KMS-11 (cell line): Measurements from ENCODE around the gene NT5C3B.

Source experiments
- H2AFZ ChIP-seq: fragments of 200-600 bp; sonication (generic); 2 replicates; pipeline ENCODE4 v1.6.1; 2016; ENCODE audit warnings: antibody characterized with exemption, mixed run types, low read depth
- H3K27ac ChIP-seq: fragments of 200-600 bp; sonication (generic); 2 replicates; pipeline ENCODE4 v1.6.1; 2016; ENCODE audit warnings: mild to moderate bottlenecking, mixed run types
- H3K27me3 ChIP-seq: fragments of 200-600 bp; sonication (generic); 2 replicates; pipeline ENCODE4 v1.6.1; 2017; ENCODE audit warnings: mild to moderate bottlenecking, low read depth, mixed run types, moderate library complexity; ENCODE audit not compliant: insufficient read depth
- H3K36me3 ChIP-seq: fragments of 200-600 bp; sonication (generic); 2 replicates; pipeline ENCODE4 v1.6.1; 2017; ENCODE audit warnings: mild to moderate bottlenecking, mixed run types; ENCODE audit not compliant: insufficient read depth
- H3K4me1 ChIP-seq: fragments of 200-600 bp; sonication (generic); 2 replicates; pipeline ENCODE4 v1.6.1; 2016; ENCODE audit warnings: mild to moderate bottlenecking, low read depth, mixed run types; ENCODE audit not compliant: poor library complexity, severe bottlenecking
- H3K4me2 ChIP-seq: fragments of 200-600 bp; sonication (generic); 2 replicates; pipeline ENCODE4 v1.7.0; 2016; ENCODE audit warnings: mild to moderate bottlenecking, mixed run types
- H3K4me3 ChIP-seq: fragments of 200-600 bp; sonication (generic); IDR thresholded peaks from 2 replicates; pipeline ENCODE4 v1.6.1; 2017; ENCODE audit warnings: low read depth, low read length, mixed read lengths; ENCODE audit not compliant: insufficient read depth
- H3K79me2 ChIP-seq: fragments of 200-600 bp; sonication (generic); 2 replicates; pipeline ENCODE4 v1.6.1; 2016; ENCODE audit warnings: low read depth, mixed run types; ENCODE audit not compliant: insufficient read depth
- H3K9ac ChIP-seq: fragments of 200-600 bp; sonication (generic); 2 replicates; pipeline ENCODE4 v1.6.1; 2016; ENCODE audit warnings: mild to moderate bottlenecking, mixed run types
- H4K20me1 ChIP-seq: fragments of 200-600 bp; sonication (generic); 2 replicates; pipeline ENCODE4 v1.6.1; 2016; ENCODE audit warnings: mild to moderate bottlenecking, mixed run types; ENCODE audit not compliant: insufficient read depth
- TF ChIP-seq, protein P1 (sequence below): fragments of 200-600 bp; sonication (generic); conservative IDR thresholded peaks from 2 replicates; pipeline ENCODE4 v1.6.1; 2017; ENCODE audit warnings: low read depth, mild to moderate bottlenecking, antibody characterized with exemption, low read length, moderate library complexity, mixed read lengths

The NT5C3B gene

DNA sequence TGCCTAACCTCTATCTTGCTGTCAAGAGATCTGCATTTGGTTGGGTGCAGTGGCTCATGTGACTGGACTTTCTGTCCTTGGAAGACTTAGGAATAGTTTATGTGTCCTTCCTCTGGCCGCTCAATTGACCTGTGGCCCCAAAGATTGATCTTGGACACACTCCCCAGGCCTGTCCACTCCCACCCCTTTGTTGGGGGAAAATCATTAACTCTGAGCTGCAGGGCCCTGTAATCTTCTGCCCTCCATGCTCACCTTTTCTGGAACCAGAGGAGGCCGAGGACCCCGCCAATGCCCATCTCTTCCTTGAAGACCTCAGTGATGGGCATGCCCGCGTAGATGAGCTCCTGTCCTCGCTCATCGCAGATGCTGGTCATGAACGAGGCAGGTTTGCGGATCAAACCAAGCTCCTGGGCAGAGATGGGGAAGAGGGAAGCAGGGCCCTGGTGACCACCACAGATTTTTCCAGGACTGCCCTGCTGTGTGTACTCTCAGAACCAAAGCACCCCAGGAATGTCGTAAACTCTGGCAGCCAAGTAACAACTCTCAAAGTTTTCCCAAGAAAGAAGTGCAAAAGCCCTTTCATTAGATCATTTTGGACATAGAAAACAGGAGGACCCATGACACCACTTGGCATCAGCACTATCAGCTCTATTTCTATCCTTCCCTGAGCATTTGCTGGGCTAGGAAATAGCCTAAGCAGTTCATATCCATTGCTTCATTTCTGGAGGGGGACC is 37.7 kb upstream of the NT5C3B start:
- TF ChIP-seq, protein P1, sequence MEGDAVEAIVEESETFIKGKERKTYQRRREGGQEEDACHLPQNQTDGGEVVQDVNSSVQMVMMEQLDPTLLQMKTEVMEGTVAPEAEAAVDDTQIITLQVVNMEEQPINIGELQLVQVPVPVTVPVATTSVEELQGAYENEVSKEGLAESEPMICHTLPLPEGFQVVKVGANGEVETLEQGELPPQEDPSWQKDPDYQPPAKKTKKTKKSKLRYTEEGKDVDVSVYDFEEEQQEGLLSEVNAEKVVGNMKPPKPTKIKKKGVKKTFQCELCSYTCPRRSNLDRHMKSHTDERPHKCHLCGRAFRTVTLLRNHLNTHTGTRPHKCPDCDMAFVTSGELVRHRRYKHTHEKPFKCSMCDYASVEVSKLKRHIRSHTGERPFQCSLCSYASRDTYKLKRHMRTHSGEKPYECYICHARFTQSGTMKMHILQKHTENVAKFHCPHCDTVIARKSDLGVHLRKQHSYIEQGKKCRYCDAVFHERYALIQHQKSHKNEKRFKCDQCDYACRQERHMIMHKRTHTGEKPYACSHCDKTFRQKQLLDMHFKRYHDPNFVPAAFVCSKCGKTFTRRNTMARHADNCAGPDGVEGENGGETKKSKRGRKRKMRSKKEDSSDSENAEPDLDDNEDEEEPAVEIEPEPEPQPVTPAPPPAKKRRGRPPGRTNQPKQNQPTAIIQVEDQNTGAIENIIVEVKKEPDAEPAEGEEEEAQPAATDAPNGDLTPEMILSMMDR, result no peak
- no peaks in the 10 kb centered on the region for H4K20me1 ChIP-seq

DNA sequence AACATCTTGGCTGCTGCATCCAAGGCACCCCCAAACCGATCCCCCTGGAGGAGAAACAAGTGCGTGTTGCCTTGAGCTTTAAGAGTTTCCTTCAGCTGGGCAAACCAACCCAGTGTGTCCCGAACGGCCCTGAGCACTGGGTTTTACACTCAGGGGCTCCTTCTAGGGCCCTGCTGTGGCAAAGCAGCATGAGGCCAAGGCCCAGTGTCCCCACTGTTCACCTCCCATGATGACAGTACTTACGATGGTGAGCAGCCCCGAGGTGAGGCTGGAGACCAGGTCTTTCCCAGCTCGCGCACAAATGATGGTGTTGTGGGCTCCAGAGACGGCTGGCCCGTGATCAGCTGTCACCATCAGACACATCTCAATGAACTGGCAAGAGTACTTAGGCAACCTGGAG is 35.8 kb upstream of the NT5C3B start:
- Histone ChIP-seq H3K4me2 (no peak overlapping the region), H3K9ac (no peak overlapping the region), H2AFZ (no peak overlapping the region), H3K4me3 (no peak overlapping the region), H3K36me3 (no peaks in the 10 kb centered on the region; the same call in 1 of the 2 replicates), H3K27me3 (no peaks in the 10 kb centered on the region), H3K79me2 (no peaks in the 10 kb centered on the region), H4K20me1 (no peaks in the 10 kb centered on the region), H3K4me1 (no peaks in the 10 kb centered on the region), H3K27ac (no peak overlapping the region)
- TF ChIP-seq, protein P1, result no peak

More for the DNA sequence above, 37.7 kb upstream of the NT5C3B start:
- H3K4me1 ChIP-seq, result no peaks in the 10 kb centered on the region
- no peak overlapping the region for H2AFZ ChIP-seq
- H3K9ac ChIP-seq, result no peak overlapping the region
- H3K27ac ChIP-seq, result no peak overlapping the region
- no peaks in the 10 kb centered on the region for H3K27me3 ChIP-seq
- peaks cover 16% of the 10 kb centered on the region; the same call in 1 of the 2 replicates for H3K36me3 ChIP-seq
- no peaks in the 10 kb centered on the region for H3K79me2 ChIP-seq
- no peak overlapping the region for H3K4me2 ChIP-seq
- no peak overlapping the region for H3K4me3 ChIP-seq

DNA sequence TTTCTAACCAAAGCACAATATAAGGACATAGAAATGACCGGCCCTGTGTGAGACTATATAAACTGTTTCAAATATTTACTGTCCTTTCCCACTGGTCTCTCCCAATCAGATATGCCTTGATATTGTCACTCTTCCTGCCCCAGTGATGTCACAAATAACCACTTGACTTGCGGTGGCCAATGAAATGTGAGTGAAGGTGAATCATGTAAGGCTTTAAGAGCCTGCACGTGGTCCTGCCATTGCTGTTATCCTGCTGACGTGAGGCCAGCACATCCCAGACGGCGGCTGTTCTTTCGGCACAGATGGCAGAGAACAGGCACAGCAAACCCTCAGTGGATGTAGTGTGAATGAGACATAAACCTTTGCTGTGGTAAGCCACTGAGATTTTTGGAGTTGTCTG is 34.6 kb upstream of the NT5C3B start:
- Histone ChIP-seq H3K27me3 (no peaks in the 10 kb centered on the region), H3K36me3 (no peaks in the 10 kb centered on the region; the same call in 1 of the 2 replicates), H3K4me1 (no peaks in the 10 kb centered on the region), H2AFZ (no peak overlapping the region), H3K79me2 (no peaks in the 10 kb centered on the region), H3K4me2 (no peak overlapping the region), H3K4me3 (no peak overlapping the region), H4K20me1 (no peaks in the 10 kb centered on the region), H3K27ac (no peak overlapping the region), H3K9ac (no peak overlapping the region)
- TF ChIP-seq, protein P1, result no peak

DNA sequence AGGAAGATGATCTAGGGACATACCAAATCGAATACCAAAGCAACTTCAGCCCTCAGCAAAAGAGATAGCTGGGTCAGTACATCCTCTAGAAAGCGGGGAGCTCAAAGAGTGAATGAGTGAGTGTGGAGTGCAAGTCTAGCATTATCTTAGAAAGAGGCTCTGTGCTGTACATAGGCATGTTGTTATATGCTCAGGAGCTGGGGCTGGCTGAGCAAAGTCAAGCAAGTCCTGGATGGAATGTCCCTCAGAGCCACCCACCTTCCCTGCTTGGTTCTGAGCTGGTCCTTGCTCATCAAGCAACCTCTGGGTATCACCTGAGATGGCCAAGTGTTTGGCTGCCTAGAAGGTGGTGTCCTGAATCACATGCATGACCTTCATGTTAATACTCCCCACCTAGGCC is 34.1 kb upstream of the NT5C3B start:
- Histone ChIP-seq H3K79me2 (no peaks in the 10 kb centered on the region), H2AFZ (no peak overlapping the region), H3K27me3 (no peaks in the 10 kb centered on the region), H3K4me2 (no peak overlapping the region), H4K20me1 (no peaks in the 10 kb centered on the region), H3K27ac (no peak overlapping the region), H3K4me3 (no peak overlapping the region), H3K9ac (no peak overlapping the region), H3K36me3 (no peaks in the 10 kb centered on the region; the same call in 1 of the 2 replicates), H3K4me1 (no peaks in the 10 kb centered on the region)
- TF ChIP-seq, protein P1, result no peak
